ENCODE data around the gene UBXN7.

- TF ChIP-seq ZNF610 (tag by site-specific recombination; IDR thresholded peaks at IDR 0.05; ENCODE audit: borderline replicate concordance) (no peak), ZBTB20 (tag by site-specific recombination; IDR thresholded peaks at IDR 0.05) (no peak), REST (tag by site-specific recombination; IDR thresholded peaks at IDR 0.05) (no peak), ZEB2 (tag by site-specific recombination; IDR thresholded peaks at IDR 0.05) (no peak), TRIM28 (IDR thresholded peaks at IDR 0.05; ENCODE audit: borderline replicate concordance, low read length) (no peak), ZNF707 (tag by site-specific recombination; IDR thresholded peaks at IDR 0.05) (no peak)
Measured at GRCh38 chr3:196339044-196339443, 93.2 kb downstream of the UBXN7 start.

Measured in HEK293 (cell line).